Transverse colon (tissue), 3 donors: ENCODE results near the gene CDC20.

Experiments
- EP300 ChIP-seq: sonication (generic); formaldehyde crosslinking; IDR thresholded peaks from one replicate; pipeline ENCODE4 v1.6.1; 2017; ENCODE audit warnings: antibody characterized with exemption, low read depth
- POLR2A ChIP-seq: fragments of 450-650 bp; IDR thresholded peaks from one replicate; pipeline ENCODE4 v1.6.1; 2016; ENCODE audit warnings: antibody characterized with exemption, mild to moderate bottlenecking, moderate library complexity
- POLR2AphosphoS5 ChIP-seq, 3 donors: sonication (generic); formaldehyde crosslinking; IDR thresholded peaks; one replicate each; pipeline ENCODE4 v1.6.1; 2016; ENCODE audit warnings: antibody characterized with exemption in 3 of 3

- TF ChIP-seq POLR2A (no peak), POLR2AphosphoS5 (IDR thresholded peaks at IDR 0.05) (no peak), EP300 (no peak)
Measured at GRCh38 chr1:43360616-43361015, 1.8 kb downstream of the CDC20 start.
